Measurements from ENCODE around the gene SPAG6.
A peak's percentile ranks its signal among the peaks of the same experiment; 100 is the strongest.

SPAG6 gene

GRCh38 chr10:22434521-22434920 is 89.2 kb downstream of the SPAG6 start:
- DNase-seq (ENCODE audit: low read depth): no peak

- DNase-seq (ENCODE audit: low read depth): no peak
Observed at GRCh38 chr10:22435650-22436049, 90.4 kb downstream of the SPAG6 start.

GRCh38 chr10:22436526-22436892 is 91.2 kb downstream of the SPAG6 start:
- DNase-seq (ENCODE audit: low read depth): peak; percentile 28

- DNase-seq (ENCODE audit: low read depth): peak; percentile 83
Observed at GRCh38 chr10:22436893-22437619, 91.8 kb downstream of the SPAG6 start.

GRCh38 chr10:22437620-22438588 is 92.6 kb downstream of the SPAG6 start:
- peak; percentile 28 for DNase-seq (ENCODE audit: low read depth)

GRCh38 chr10:22438711-22439110 is 93.4 kb downstream of the SPAG6 start:
- no peak for DNase-seq (ENCODE audit: low read depth)

GRCh38 chr10:22442063-22442462 is 96.8 kb downstream of the SPAG6 start:
- DNase-seq (ENCODE audit: low read depth): no peak

GRCh38 chr10:22442468-22442867 is 97.2 kb downstream of the SPAG6 start:
- DNase-seq (ENCODE audit: low read depth): no peak

GRCh38 chr10:22443175-22443901 is 98.0 kb downstream of the SPAG6 start:
- no peak for DNase-seq (ENCODE audit: low read depth)

- DNase-seq (ENCODE audit: low read depth): no peak
Observed at GRCh38 chr10:22444219-22444788, 99.0 kb downstream of the SPAG6 start.

GRCh38 chr10:22445495-22445894 is 100.2 kb downstream of the SPAG6 start:
- DNase-seq (ENCODE audit: low read depth): no peak

- no peak for DNase-seq (ENCODE audit: low read depth)
Observed at GRCh38 chr10:22447068-22447467, 101.8 kb downstream of the SPAG6 start.

- no peak for DNase-seq (ENCODE audit: low read depth)
Observed at GRCh38 chr10:22451346-22451745, 106.0 kb downstream of the SPAG6 start.

GRCh38 chr10:22453320-22453719 is 108.0 kb downstream of the SPAG6 start:
- no peak for DNase-seq (ENCODE audit: low read depth)

GRCh38 chr10:22453948-22454591 is 108.8 kb downstream of the SPAG6 start:
- DNase-seq (ENCODE audit: low read depth): no peak

GRCh38 chr10:22454634-22455033 is 109.3 kb downstream of the SPAG6 start:
- no peak for DNase-seq (ENCODE audit: low read depth)

GRCh38 chr10:22455068-22455857 is 110.0 kb downstream of the SPAG6 start:
- DNase-seq (ENCODE audit: low read depth): no peak

- DNase-seq (ENCODE audit: low read depth): no peak
Observed at GRCh38 chr10:22456486-22456885, 111.2 kb downstream of the SPAG6 start.

GRCh38 chr10:22458272-22459038 is 113.2 kb downstream of the SPAG6 start:
- DNase-seq (ENCODE audit: low read depth): no peak

GRCh38 chr10:22459496-22459895 is 114.2 kb downstream of the SPAG6 start:
- DNase-seq (ENCODE audit: low read depth): no peak

All from activated T-helper 1 cell treated with Interleukin-2 at 50 U/mL for 16 hours (primary cell).